NB4 (cell line): ENCODE data around the gene USF2.

ENCODE experiments used
- CTCF ChIP-seq: IDR thresholded peaks from one replicate; pipeline ENCODE4 v1.5.1; 2012; ENCODE audit warnings: low read depth, low read length
- MAX ChIP-seq: IDR thresholded peaks from 2 replicates; pipeline ENCODE4 v1.6.1; 2011; ENCODE audit warnings: low read depth, low read length
- POLR2A ChIP-seq: IDR thresholded peaks from 2 replicates; pipeline ENCODE4 v1.6.1; 2011; ENCODE audit warnings: mild to moderate bottlenecking; ENCODE audit not compliant: insufficient read length; ENCODE audit errors: extremely low read depth

- TF ChIP-seq CTCF = no peak
- no peak for TF ChIP-seq POLR2A
- no peak for TF ChIP-seq MAX
Observed at GRCh38 chr19:35322014-35322413, 53.3 kb downstream of the USF2 start.
